ENCODE results near the gene ANKS1B.

Gene ANKS1B

GRCh38 chr12:98736352-98737321 lies 1248.1 kb downstream of the ANKS1B start:
- DNase-seq (ENCODE audit: low read depth, low spot score) = peak; percentile 37

- no peak for DNase-seq (ENCODE audit: low read depth, low spot score)
Observed at GRCh38 chr12:98735821-98736220, 1248.9 kb downstream of the ANKS1B start.

GRCh38 chr12:98733667-98734350 lies 1250.9 kb downstream of the ANKS1B start:
- no peak for DNase-seq (ENCODE audit: low read depth, low spot score)

GRCh38 chr12:98730412-98730811 lies 1254.3 kb downstream of the ANKS1B start:
- no peak for DNase-seq (ENCODE audit: low read depth, low spot score)

- no peak for DNase-seq (ENCODE audit: low read depth, low spot score)
Observed at GRCh38 chr12:98727196-98727595, 1257.5 kb downstream of the ANKS1B start.

- no peak for DNase-seq (ENCODE audit: low read depth, low spot score)
Observed at GRCh38 chr12:98725476-98726247, 1259.1 kb downstream of the ANKS1B start.

- DNase-seq (ENCODE audit: low read depth, low spot score) = no peak
Observed at GRCh38 chr12:98724384-98725155, 1260.2 kb downstream of the ANKS1B start.

- no peak for DNase-seq (ENCODE audit: low read depth, low spot score)
Observed at GRCh38 chr12:98721204-98721702, 1263.5 kb downstream of the ANKS1B start.

GRCh38 chr12:98719515-98720504 lies 1264.9 kb downstream of the ANKS1B start:
- DNase-seq (ENCODE audit: low read depth, low spot score) = no peak

GRCh38 chr12:98714426-98714825 lies 1270.3 kb downstream of the ANKS1B start:
- no peak for DNase-seq (ENCODE audit: low read depth, low spot score)

GRCh38 chr12:98709022-98709421 lies 1275.7 kb downstream of the ANKS1B start:
- DNase-seq (ENCODE audit: low read depth, low spot score) = no peak

GRCh38 chr12:98701166-98701565 lies 1283.6 kb downstream of the ANKS1B start:
- DNase-seq (ENCODE audit: low read depth, low spot score) = no peak

GRCh38 chr12:98699586-98699985 lies 1285.2 kb downstream of the ANKS1B start:
- no peak for DNase-seq (ENCODE audit: low read depth, low spot score)

GRCh38 chr12:98698603-98699463 lies 1285.9 kb downstream of the ANKS1B start:
- DNase-seq (ENCODE audit: low read depth, low spot score) = peak; percentile 49

- no peak for DNase-seq (ENCODE audit: low read depth, low spot score)
Observed at GRCh38 chr12:98697209-98697608, 1287.5 kb downstream of the ANKS1B start.

GRCh38 chr12:98696036-98696646 lies 1288.6 kb downstream of the ANKS1B start:
- no peak for DNase-seq (ENCODE audit: low read depth, low spot score)

GRCh38 chr12:98691351-98691750 lies 1293.4 kb downstream of the ANKS1B start:
- no peak for DNase-seq (ENCODE audit: low read depth, low spot score)

GRCh38 chr12:98686603-98687002 lies 1298.1 kb downstream of the ANKS1B start:
- DNase-seq (ENCODE audit: low read depth, low spot score) = no peak

All from smooth muscle cell of the brain vasculature (primary cell).